ENCODE measurements around the gene KCNQ4. TPM values are rescaled to one million over a fixed set of nuclear protein-coding genes. Genes with fewer than 3 reads are reported as not detected.

The KCNQ4 gene
- total and polyA plus RNA-seq, 2 donors from 2014 or later, result 0.65 to 1.2 TPM

DNA sequence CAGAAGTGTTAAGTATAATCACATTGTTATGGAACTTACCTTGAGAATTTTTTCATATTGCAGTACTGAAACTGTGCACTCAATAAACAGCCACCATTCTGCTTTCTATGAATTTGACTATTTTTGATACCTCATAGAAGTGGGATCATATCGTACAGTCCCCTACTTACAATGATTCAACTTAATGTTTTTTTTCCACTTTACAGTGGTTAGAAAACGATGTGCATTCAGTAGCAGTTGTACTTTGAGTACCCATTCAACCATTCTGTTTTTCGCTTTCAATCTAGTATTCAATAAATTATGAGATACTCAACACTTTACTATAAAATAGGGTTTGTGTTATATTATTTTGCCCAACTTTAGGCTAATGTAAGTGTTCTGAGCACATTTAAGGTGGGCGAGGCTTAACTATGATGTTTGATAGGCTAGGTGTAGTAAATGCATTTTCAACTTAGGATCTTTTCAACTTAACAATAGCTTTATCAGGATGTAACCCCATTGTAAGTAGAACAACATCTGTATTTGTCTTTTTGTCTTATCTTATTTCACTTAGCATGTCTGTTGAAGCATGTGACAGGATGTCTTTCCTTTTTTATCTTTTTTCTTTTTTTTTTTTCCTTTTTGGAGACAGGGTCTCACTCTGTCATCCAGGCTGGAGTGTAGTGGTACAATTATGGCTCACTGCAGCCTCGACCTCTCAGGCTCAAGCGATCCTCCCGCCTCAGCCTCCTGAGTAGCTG is 42.4 kb upstream of the KCNQ4 start:
- no peak for DNase-seq
- Histone ChIP-seq H3K9ac (ENCODE audit: low read length in 3 of 3) (no peak overlapping the region), H3K27ac (ENCODE audit: low read depth in 2 of 2, low read length in 2 of 2) (no peak overlapping the region), H3K27me3 (ENCODE audit: control insufficient read depth, insufficient read depth, low read length) (no peaks in the 10 kb centered on the region), H3K9me3 (ENCODE audit: control insufficient read depth in 2 of 3, insufficient read depth in 1 of 3, low read length in 3 of 3) (no peaks in the 10 kb centered on the region), H3K4me1 (ENCODE audit: control insufficient read depth in 2 of 3, insufficient read depth in 2 of 3, low read depth in 1 of 3, low read length in 3 of 3) (peaks cover 2 to 14% (median 9%) of the 10 kb centered on the region in 3 donors), H3K36me3 (ENCODE audit: control insufficient read depth in 2 of 3, insufficient read depth in 3 of 3, low read length in 3 of 3) (peaks cover 7 to 21% (median 12%) of the 10 kb centered on the region in 3 donors), H3K4me3 (ENCODE audit: low read length in 3 of 3) (no peak overlapping the region)
- intact Hi-C loops (cut with DNase I), result no loop called here
- FAIRE-seq, result no peak
- TF ChIP-seq, protein P1, sequence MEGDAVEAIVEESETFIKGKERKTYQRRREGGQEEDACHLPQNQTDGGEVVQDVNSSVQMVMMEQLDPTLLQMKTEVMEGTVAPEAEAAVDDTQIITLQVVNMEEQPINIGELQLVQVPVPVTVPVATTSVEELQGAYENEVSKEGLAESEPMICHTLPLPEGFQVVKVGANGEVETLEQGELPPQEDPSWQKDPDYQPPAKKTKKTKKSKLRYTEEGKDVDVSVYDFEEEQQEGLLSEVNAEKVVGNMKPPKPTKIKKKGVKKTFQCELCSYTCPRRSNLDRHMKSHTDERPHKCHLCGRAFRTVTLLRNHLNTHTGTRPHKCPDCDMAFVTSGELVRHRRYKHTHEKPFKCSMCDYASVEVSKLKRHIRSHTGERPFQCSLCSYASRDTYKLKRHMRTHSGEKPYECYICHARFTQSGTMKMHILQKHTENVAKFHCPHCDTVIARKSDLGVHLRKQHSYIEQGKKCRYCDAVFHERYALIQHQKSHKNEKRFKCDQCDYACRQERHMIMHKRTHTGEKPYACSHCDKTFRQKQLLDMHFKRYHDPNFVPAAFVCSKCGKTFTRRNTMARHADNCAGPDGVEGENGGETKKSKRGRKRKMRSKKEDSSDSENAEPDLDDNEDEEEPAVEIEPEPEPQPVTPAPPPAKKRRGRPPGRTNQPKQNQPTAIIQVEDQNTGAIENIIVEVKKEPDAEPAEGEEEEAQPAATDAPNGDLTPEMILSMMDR (IDR thresholded peaks at IDR 0.05; ENCODE audit: borderline replicate concordance, extremely low read depth, insufficient read depth), result no peak

DNA sequence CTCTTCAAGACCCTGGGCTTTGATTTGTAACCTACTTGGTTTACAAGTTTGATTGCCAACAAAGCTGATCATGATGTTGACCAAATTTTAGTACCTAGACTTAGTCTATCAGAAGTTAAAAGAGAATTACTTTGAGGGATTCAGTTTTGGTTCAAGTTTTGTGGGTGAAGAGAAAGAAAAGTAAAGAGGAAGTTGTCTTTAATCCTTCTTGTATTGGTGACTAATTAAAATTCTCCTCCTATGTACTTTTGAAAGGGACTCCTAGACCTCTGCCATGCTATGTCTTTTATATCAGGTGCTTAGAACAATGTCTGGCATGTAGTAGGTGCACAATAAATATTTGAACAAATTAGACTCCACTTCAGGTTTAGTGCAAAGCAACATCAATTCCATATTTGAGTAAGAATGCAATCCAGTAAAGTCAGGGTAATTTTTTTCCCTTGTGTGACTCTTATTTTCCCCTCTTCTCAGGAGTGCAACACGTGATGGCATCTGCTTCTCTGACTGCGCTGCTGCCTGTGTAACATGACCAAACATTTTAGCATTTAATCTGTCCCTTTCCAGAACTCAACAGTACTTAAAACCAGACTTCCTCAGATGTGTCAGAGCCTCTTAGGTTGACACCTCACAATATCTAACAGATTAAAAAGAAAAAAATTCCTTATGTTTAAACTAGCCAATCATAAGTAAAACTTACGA is 41.1 kb upstream of the KCNQ4 start:
- no peak overlapping the region for H3K27ac ChIP-seq (ENCODE audit: low read depth in 2 of 2, low read length in 2 of 2)
- peaks cover 7 to 24% (median 12%) of the 10 kb centered on the region in 3 donors for H3K36me3 ChIP-seq (ENCODE audit: control insufficient read depth in 2 of 3, insufficient read depth in 3 of 3, low read length in 3 of 3)
- no peaks in the 10 kb centered on the region for H3K9me3 ChIP-seq (ENCODE audit: control insufficient read depth in 2 of 3, insufficient read depth in 1 of 3, low read length in 3 of 3)
- no peak for DNase-seq
- no peak for FAIRE-seq
- intact Hi-C loops (cut with DNase I), result no loop called here
- no peak overlapping the region for H3K9ac ChIP-seq (ENCODE audit: low read length in 3 of 3)
- TF ChIP-seq, protein P1 (IDR thresholded peaks at IDR 0.05; ENCODE audit: borderline replicate concordance, extremely low read depth, insufficient read depth), result no peak
- no peaks in the 10 kb centered on the region for H3K27me3 ChIP-seq (ENCODE audit: control insufficient read depth, insufficient read depth, low read length)
- no peak overlapping the region for H3K4me3 ChIP-seq (ENCODE audit: low read length in 3 of 3)
- H3K4me1 ChIP-seq (ENCODE audit: control insufficient read depth in 2 of 3, insufficient read depth in 2 of 3, low read depth in 1 of 3, low read length in 3 of 3), result peaks cover 2 to 12% (median 9%) of the 10 kb centered on the region in 3 donors

DNA sequence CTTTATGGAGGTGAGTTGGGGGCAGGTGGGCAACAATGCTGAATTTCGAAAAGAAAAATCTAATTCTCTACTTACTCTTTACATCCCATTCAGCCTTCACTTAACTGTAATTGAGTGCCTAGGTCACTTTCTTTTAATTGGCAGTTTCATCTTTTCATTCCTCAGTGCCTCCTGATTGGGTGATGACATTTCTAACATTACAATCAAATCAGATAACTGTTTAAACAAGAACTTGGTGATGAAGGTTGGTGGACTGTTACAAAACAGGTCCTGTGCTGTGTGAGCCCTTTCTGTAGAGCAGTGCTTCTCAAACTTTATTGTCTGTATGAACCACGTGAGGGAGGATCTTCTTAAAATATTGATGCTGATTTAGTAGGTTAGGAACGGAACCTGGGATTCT is 40.1 kb upstream of the KCNQ4 start:
- peaks cover 2 to 12% (median 9%) of the 10 kb centered on the region in 3 donors for H3K4me1 ChIP-seq (ENCODE audit: control insufficient read depth in 2 of 3, insufficient read depth in 2 of 3, low read depth in 1 of 3, low read length in 3 of 3)
- H3K9me3 ChIP-seq (ENCODE audit: control insufficient read depth in 2 of 3, insufficient read depth in 1 of 3, low read length in 3 of 3), result no peaks in the 10 kb centered on the region
- H3K36me3 ChIP-seq (ENCODE audit: control insufficient read depth in 2 of 3, insufficient read depth in 3 of 3, low read length in 3 of 3), result peaks cover 11 to 26% (median 17%) of the 10 kb centered on the region in 3 donors
- no peak overlapping the region for H3K9ac ChIP-seq (ENCODE audit: low read length in 3 of 3)
- no peak overlapping the region for H3K4me3 ChIP-seq (ENCODE audit: low read length in 3 of 3)
- TF ChIP-seq, protein P1 (IDR thresholded peaks at IDR 0.05; ENCODE audit: borderline replicate concordance, extremely low read depth, insufficient read depth), result no peak
- intact Hi-C loops (cut with DNase I), result no loop called here
- DNase-seq, result no peak
- no peak for FAIRE-seq
- no peaks in the 10 kb centered on the region for H3K27me3 ChIP-seq (ENCODE audit: control insufficient read depth, insufficient read depth, low read length)
- H3K27ac ChIP-seq (ENCODE audit: low read depth in 2 of 2, low read length in 2 of 2), result no peak overlapping the region

All from kidney (tissue), 14 donors.